Liver (tissue), 9 donors: ENCODE results near the gene PGBD5. TPM values are rescaled to one million over a fixed set of nuclear protein-coding genes. Genes with fewer than 3 reads are reported as not detected.
A peak's percentile ranks its signal among the peaks of the same experiment; 100 is the strongest.

Experiments
- DNase-seq: peaks from one replicate; pipeline ENCODE4 v3.0.0-alpha.2; 2017; ENCODE audit warnings: low spot score
- H3K27ac ChIP-seq, 2 donors: one replicate each; pipeline ENCODE4 v1.7.0; 2013; ENCODE audit warnings: inconsistent platforms in 2 of 2, low read length in 2 of 2, control low read depth in 1 of 2, low read depth in 1 of 2, mild to moderate bottlenecking in 1 of 2
- H3K27me3 ChIP-seq, 4 donors: one replicate each; pipeline versions ENCODE4 v1.6.1 to v1.7.0; 2013; ENCODE audit warnings: low read length in 3 of 4, inconsistent platforms in 1 of 4, mild to moderate bottlenecking in 1 of 4, moderate library complexity in 1 of 4; ENCODE audit not compliant: control insufficient read depth in 4 of 4, insufficient read depth in 4 of 4
- H3K36me3 ChIP-seq, 4 donors: one replicate each; pipeline versions ENCODE4 v1.6.1 to v1.7.0; 2013; ENCODE audit warnings: low read length in 3 of 4, mild to moderate bottlenecking in 3 of 4, low read depth in 1 of 4, moderate library complexity in 1 of 4; ENCODE audit not compliant: control insufficient read depth in 4 of 4, insufficient read depth in 3 of 4
- H3K4me1 ChIP-seq, 4 donors: one replicate each; pipeline versions ENCODE4 v1.6.1 to v1.7.0; 2013; ENCODE audit warnings: low read length in 3 of 4, mild to moderate bottlenecking in 3 of 4, moderate library complexity in 1 of 4; ENCODE audit not compliant: control insufficient read depth in 4 of 4, insufficient read depth in 4 of 4
- H3K4me3 ChIP-seq, 3 donors: one replicate each; pipeline versions ENCODE4 v1.6.1 to v1.7.0; 2013; ENCODE audit warnings: low read length in 3 of 3, control low read depth in 1 of 3, low read depth in 1 of 3, mild to moderate bottlenecking in 1 of 3
- H3K9ac ChIP-seq, 2 donors: one replicate each; pipeline ENCODE4 v1.7.0; 2013; ENCODE audit warnings: low read length in 2 of 2, mild to moderate bottlenecking in 2 of 2, moderate library complexity in 2 of 2, control low read depth in 1 of 2, low read depth in 1 of 2
- H3K9me3 ChIP-seq, 4 donors: one replicate each; pipeline versions ENCODE4 v1.6.1 to v1.7.0; 2013; ENCODE audit warnings: low read length in 3 of 4; ENCODE audit not compliant: control insufficient read depth in 4 of 4
- EGR1 ChIP-seq, 2 donors: IDR thresholded peaks; 2 replicates each; pipeline ENCODE4 v1.6.1; 2016 to 2018; ENCODE audit warnings: antibody characterized with exemption in 2 of 2, low read depth in 2 of 2
- FOXA1 ChIP-seq: IDR thresholded peaks from 2 replicates; pipeline ENCODE4 v1.6.1; 2016; ENCODE audit warnings: antibody characterized with exemption
- FOXA2 ChIP-seq: IDR thresholded peaks from 2 replicates; pipeline ENCODE4 v1.6.1; 2016; ENCODE audit warnings: antibody characterized with exemption
- GABPA ChIP-seq, 2 donors: IDR thresholded peaks in 1 of 2; conservative IDR thresholded peaks in 1 of 2; 2 replicates each; pipeline ENCODE4 v1.6.1; 2016; ENCODE audit warnings: antibody characterized with exemption in 2 of 2, mild to moderate bottlenecking in 1 of 2, moderate library complexity in 1 of 2
- HNF4A ChIP-seq, 2 donors: conservative IDR thresholded peaks; 2 replicates each; pipeline ENCODE4 v1.6.1; 2016; ENCODE audit warnings: antibody characterized with exemption in 2 of 2, mild to moderate bottlenecking in 2 of 2
- HNF4G ChIP-seq: IDR thresholded peaks from 2 replicates; pipeline ENCODE4 v1.6.1; 2016; ENCODE audit warnings: antibody characterized with exemption
- JUND ChIP-seq, 2 donors: IDR thresholded peaks; 2 replicates each; pipeline ENCODE4 v1.6.1; 2016; ENCODE audit warnings: antibody characterized with exemption in 2 of 2
- NR2F2 ChIP-seq: IDR thresholded peaks from 2 replicates; pipeline ENCODE4 v1.6.1; 2016; ENCODE audit warnings: antibody characterized with exemption
- RAD21 ChIP-seq, 2 donors: IDR thresholded peaks; 2 replicates each; pipeline ENCODE4 v1.6.1; 2016; ENCODE audit warnings: antibody characterized with exemption in 2 of 2, mild to moderate bottlenecking in 2 of 2
- RXRA ChIP-seq, 2 donors: IDR thresholded peaks; 2 replicates each; pipeline ENCODE4 v1.6.1; 2017 to 2018; ENCODE audit warnings: antibody characterized with exemption in 2 of 2, mild to moderate bottlenecking in 1 of 2
- SP1 ChIP-seq: IDR thresholded peaks from 2 replicates; pipeline ENCODE4 v1.6.1; 2018; ENCODE audit warnings: antibody characterized with exemption, mild to moderate bottlenecking
- TAF1 ChIP-seq: conservative IDR thresholded peaks from 2 replicates; pipeline ENCODE4 v1.6.1; 2016; ENCODE audit warnings: antibody characterized with exemption, mild to moderate bottlenecking
- YY1 ChIP-seq: IDR thresholded peaks from 2 replicates; pipeline ENCODE4 v1.6.1; 2016; ENCODE audit warnings: antibody characterized with exemption, mild to moderate bottlenecking
- WGBS: extraction: QIAGEN DNeasy Blood & Tissue Kit; methylation state at CpG from one replicate; pipeline ENCODE4 v1.1.7; 2013; 5-methylcytosine and 5-hydroxymethylcytosine counted together
- polyA plus RNA-seq, 2 donors: library from polyadenylated mRNA; stranded (reverse) in 1 of 2; unstranded in 1 of 2; fragments of 200-250 nt in 1 of 2; fragments of >200 nt in 1 of 2; fragmentation: Nextera tagmentation in 1 of 2; extraction: Ambion mirVana in 1 of 2; gene quantifications; one replicate each; pipeline versions ENCODE4 v1.2.1 to v1.2.3, GENCODE V29; 2013 to 2015
- total RNA-seq, 2 donors: library from RNA; depleted of rRNA; stranded (reverse); fragments of >200 nt; gene quantifications; one replicate each; pipeline ENCODE4 v1.2.3, GENCODE V29; 2014
- TF ChIP-seq, protein P1 (sequence below): IDR thresholded peaks from 2 replicates; pipeline ENCODE4 v1.6.1; 2016; ENCODE audit warnings: antibody characterized with exemption
- TF ChIP-seq, protein P2 (sequence below): IDR thresholded peaks from 2 replicates; pipeline ENCODE4 v1.6.1; 2016; ENCODE audit warnings: antibody characterized with exemption, mild to moderate bottlenecking
- TF ChIP-seq, protein P3 (sequence below): IDR thresholded peaks from 2 replicates; pipeline ENCODE4 v1.6.1; 2016; ENCODE audit warnings: antibody characterized with exemption
- TF ChIP-seq, protein P4 (sequence below): IDR thresholded peaks from 2 replicates; pipeline ENCODE4 v1.6.1; 2016; ENCODE audit warnings: antibody characterized with exemption
- TF ChIP-seq, protein P5 (sequence below): fragments of 150-350 bp; IDR thresholded peaks from 2 replicates; pipeline ENCODE4 v1.5.1; 2017; ENCODE audit warnings: improper control_type of control experiment, low read depth, low read length; ENCODE audit not compliant: missing input control
- donor health status: healthy.
- donor health status: healthy.
- donor health status: healthy.
- donor health status: healthy.
- donor health status: healthy.

Gene PGBD5
- total and polyA plus RNA-seq, 4 donors, result 0.88 to 5.4 (median 2.7) TPM

DNA sequence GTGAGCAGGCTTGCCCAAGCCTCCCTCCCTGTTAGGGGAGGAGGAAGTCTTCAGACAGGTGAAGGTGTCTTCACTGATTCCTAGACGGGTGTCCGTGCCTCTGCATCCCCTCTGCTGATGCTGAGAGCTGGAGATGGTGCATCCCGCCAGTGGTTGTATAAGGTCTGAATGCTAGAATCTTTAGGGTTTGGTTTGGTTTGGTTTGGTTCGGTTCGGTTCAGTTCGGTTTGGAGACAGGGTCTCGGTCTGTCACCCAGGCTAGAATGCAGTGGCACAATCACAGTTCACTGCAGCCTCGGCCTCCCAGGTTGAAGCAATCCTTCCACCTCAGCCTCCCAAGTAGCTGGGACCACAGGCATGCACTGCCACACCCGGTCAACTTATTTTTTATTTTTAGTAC lies 153.6 kb downstream of the PGBD5 start:
- DNase-seq, result no peak
- H3K27ac ChIP-seq, result no peak overlapping the region
- WGBS, result 97% methylated on average over 9 of the region's 9 CpGs

DNA sequence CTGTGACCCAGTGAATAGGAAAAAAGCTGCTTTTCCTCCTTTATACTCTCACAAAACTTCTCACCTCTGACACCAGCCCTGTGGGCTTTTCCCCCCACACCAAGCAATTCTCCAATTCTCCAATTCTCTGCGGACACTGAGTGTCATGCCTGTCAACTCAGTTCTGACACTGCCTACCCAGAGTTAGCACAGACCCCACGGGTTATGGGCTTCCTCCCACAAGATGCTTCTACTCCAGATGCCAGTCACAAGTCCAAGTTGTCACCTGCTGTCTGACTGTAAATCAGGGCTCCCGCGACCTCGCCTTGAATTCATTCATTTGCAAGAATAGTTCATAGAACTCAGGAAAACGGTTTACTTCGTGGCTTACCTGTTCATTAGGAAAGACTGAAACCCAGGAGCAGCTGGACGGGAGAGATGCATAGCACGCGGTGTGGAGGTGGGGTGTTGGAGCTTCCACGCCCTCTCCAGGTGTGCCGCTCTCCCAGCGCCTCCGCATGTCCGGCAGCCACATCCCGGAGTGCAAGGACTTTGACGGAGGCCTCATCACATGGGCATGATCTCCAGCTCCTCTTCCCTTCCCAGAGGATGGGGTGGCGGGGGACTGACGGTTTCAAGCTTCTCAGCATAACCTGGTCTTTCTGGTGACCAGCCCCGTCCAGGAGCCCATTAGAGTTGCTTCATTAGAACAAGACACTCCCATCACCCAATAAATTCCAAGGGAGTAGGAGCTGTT lies 154.7 kb downstream of the PGBD5 start:
- no peak for DNase-seq
- H3K27ac ChIP-seq, result peak overlapping the region in 1 of 2 donors; percentile 6

More for the DNA sequence above, 153.6 kb downstream of the PGBD5 start:
- H3K4me1 ChIP-seq, result no peaks in the 10 kb centered on the region
- no peaks in the 10 kb centered on the region for H3K9me3 ChIP-seq
- TF ChIP-seq TAF1, result no peak
- TF ChIP-seq YY1, result no peak
- TF ChIP-seq, protein P1, sequence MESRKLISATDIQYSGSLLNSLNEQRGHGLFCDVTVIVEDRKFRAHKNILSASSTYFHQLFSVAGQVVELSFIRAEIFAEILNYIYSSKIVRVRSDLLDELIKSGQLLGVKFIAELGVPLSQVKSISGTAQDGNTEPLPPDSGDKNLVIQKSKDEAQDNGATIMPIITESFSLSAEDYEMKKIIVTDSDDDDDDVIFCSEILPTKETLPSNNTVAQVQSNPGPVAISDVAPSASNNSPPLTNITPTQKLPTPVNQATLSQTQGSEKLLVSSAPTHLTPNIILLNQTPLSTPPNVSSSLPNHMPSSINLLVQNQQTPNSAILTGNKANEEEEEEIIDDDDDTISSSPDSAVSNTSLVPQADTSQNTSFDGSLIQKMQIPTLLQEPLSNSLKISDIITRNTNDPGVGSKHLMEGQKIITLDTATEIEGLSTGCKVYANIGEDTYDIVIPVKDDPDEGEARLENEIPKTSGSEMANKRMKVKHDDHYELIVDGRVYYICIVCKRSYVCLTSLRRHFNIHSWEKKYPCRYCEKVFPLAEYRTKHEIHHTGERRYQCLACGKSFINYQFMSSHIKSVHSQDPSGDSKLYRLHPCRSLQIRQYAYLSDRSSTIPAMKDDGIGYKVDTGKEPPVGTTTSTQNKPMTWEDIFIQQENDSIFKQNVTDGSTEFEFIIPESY, result no peak
- TF ChIP-seq HNF4G, result no peak
- no peak overlapping the region for H3K9ac ChIP-seq
- H3K4me3 ChIP-seq, result no peak overlapping the region
- peaks cover 4 to 59% (median 24%) of the 10 kb centered on the region in 4 donors for H3K36me3 ChIP-seq
- H3K27me3 ChIP-seq, result no peaks in the 10 kb centered on the region

More for the DNA sequence above, 154.7 kb downstream of the PGBD5 start:
- Histone ChIP-seq H3K4me1 (no peaks in the 10 kb centered on the region), H3K27me3 (no peaks in the 10 kb centered on the region), H3K36me3 (peaks cover 7 to 59% (median 20%) of the 10 kb centered on the region in 4 donors), H3K4me3 (no peak overlapping the region), H3K9ac (no peak overlapping the region), H3K9me3 (no peaks in the 10 kb centered on the region)
- no peak for TF ChIP-seq RAD21 (IDR thresholded peaks at IDR 0.05)
- no peak for TF ChIP-seq HNF4A (conservative IDR thresholded peaks at IDR 0.05)
- TF ChIP-seq NR2F2, result no peak
- TF ChIP-seq, protein P2, sequence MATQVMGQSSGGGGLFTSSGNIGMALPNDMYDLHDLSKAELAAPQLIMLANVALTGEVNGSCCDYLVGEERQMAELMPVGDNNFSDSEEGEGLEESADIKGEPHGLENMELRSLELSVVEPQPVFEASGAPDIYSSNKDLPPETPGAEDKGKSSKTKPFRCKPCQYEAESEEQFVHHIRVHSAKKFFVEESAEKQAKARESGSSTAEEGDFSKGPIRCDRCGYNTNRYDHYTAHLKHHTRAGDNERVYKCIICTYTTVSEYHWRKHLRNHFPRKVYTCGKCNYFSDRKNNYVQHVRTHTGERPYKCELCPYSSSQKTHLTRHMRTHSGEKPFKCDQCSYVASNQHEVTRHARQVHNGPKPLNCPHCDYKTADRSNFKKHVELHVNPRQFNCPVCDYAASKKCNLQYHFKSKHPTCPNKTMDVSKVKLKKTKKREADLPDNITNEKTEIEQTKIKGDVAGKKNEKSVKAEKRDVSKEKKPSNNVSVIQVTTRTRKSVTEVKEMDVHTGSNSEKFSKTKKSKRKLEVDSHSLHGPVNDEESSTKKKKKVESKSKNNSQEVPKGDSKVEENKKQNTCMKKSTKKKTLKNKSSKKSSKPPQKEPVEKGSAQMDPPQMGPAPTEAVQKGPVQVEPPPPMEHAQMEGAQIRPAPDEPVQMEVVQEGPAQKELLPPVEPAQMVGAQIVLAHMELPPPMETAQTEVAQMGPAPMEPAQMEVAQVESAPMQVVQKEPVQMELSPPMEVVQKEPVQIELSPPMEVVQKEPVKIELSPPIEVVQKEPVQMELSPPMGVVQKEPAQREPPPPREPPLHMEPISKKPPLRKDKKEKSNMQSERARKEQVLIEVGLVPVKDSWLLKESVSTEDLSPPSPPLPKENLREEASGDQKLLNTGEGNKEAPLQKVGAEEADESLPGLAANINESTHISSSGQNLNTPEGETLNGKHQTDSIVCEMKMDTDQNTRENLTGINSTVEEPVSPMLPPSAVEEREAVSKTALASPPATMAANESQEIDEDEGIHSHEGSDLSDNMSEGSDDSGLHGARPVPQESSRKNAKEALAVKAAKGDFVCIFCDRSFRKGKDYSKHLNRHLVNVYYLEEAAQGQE, result no peak
- TF ChIP-seq, protein P3, sequence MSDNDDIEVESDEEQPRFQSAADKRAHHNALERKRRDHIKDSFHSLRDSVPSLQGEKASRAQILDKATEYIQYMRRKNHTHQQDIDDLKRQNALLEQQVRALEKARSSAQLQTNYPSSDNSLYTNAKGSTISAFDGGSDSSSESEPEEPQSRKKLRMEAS, result no peak
- no peak for TF ChIP-seq FOXA2
- TF ChIP-seq, protein P4, sequence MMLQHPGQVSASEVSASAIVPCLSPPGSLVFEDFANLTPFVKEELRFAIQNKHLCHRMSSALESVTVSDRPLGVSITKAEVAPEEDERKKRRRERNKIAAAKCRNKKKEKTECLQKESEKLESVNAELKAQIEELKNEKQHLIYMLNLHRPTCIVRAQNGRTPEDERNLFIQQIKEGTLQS, result no peak
- no peak for TF ChIP-seq HNF4G
- TF ChIP-seq SP1, result no peak
- no peak for TF ChIP-seq JUND (IDR thresholded peaks at IDR 0.05)
- TF ChIP-seq TAF1, result no peak
- TF ChIP-seq, protein P5, sequence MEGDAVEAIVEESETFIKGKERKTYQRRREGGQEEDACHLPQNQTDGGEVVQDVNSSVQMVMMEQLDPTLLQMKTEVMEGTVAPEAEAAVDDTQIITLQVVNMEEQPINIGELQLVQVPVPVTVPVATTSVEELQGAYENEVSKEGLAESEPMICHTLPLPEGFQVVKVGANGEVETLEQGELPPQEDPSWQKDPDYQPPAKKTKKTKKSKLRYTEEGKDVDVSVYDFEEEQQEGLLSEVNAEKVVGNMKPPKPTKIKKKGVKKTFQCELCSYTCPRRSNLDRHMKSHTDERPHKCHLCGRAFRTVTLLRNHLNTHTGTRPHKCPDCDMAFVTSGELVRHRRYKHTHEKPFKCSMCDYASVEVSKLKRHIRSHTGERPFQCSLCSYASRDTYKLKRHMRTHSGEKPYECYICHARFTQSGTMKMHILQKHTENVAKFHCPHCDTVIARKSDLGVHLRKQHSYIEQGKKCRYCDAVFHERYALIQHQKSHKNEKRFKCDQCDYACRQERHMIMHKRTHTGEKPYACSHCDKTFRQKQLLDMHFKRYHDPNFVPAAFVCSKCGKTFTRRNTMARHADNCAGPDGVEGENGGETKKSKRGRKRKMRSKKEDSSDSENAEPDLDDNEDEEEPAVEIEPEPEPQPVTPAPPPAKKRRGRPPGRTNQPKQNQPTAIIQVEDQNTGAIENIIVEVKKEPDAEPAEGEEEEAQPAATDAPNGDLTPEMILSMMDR, result no peak
- no peak for TF ChIP-seq EGR1 (IDR thresholded peaks at IDR 0.05; ENCODE audit: low read depth in 2 of 2)
- TF ChIP-seq, protein P1, result no peak
- TF ChIP-seq GABPA (IDR thresholded peaks at IDR 0.05 in 1 of 2, conservative IDR thresholded peaks at IDR 0.05 in 1 of 2), result no peak
- no peak for TF ChIP-seq YY1
- no peak for TF ChIP-seq RXRA (IDR thresholded peaks at IDR 0.05)
- no peak for TF ChIP-seq FOXA1
- WGBS, result 93% methylated on average over 20 of the region's 20 CpGs
